SKM-1 (cell line): Measurements from ENCODE around the gene HEXIM2.
A peak's percentile ranks its signal among the peaks of the same experiment; 100 is the strongest.

ENCODE experiments used
- DNase-seq: peaks from one replicate; lab custom pipeline; 2025; ENCODE audit not compliant: unreplicated experiment; lab: John Stamatoyannopoulos, UW

Gene HEXIM2

DNA sequence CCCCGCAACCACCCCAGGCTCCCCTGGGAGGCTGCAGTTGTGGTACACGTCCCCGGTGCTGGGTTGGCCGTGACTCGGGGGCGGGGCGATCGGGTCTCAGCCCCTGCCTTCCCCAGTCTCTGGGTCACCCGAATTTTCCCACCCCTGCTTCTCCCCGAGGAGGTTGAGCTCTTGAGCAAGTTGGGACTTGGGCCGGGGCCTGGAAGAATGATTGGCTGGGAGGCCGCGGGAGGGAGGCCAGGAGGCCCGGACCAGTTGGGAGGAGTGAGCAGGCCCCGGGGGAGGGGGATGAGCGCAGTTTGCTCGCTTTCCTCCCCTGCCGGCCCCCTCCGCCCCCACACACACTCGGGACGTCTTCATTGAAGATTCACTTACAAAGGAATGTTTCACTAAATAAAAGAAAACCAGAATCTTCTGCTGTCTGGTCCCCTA, 17.9 kb upstream of the HEXIM2 start:
- DNase-seq: no peak

DNA sequence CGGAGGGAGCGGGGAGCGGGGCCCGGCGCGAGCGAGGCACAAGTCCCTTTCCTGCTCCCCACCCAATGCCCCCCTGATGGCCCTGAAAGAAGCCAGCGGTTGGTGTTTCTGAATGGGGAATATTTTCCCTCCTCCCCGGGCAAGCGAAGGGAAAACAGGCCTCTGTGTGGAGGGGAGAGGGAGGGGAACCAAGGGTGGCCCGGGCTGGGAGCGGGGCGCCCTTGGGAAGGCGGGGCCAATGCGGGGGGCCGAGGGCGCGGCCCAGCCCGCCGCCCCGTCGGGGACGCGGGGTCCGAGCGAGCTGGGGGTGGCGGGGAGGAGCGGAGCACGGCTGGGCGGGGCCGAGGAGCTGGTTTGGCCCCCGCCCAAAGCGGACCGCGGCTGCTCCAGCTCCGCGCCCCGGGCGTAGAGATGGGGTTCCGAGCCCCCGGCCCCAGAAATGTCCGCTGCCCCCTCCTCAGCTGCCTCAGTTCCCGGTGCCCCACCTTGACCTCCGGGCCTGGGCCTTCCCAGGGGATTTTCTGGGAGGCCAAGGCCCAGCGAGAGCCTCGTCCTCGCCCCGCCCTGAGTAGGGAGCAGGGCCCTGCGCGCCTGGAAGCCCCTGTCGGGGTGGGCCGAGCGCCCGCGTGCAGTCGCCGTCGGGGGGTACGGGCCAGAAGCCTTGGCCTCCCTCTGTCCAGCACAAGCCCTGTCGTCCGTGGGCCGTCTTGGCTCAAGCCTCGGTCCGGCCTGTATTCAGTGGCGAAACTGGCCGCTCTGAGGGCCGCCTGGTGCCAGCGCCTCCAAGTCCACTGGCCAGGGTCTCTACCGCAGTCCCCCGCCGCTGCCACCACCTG, 17.3 kb upstream of the HEXIM2 start:
- DNase-seq: no peak

DNA sequence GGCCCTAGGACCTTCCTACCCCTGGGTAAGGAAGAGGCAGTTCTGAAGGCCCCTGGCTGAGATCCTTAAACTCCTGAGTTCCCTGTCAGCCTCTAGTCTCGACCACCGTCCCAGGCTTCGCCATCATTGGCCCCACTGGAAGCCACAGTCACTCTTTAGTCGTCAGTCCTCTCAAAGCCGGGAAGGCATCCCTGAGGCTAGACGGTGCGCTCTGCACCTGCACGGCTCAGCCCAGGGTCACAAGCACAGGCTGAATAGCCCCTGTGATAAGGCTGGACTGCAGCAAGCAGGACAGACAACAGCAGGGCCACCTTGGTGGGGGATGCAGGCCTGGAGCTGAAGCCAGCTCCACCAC, 16.7 kb upstream of the HEXIM2 start:
- DNase-seq: no peak

DNA sequence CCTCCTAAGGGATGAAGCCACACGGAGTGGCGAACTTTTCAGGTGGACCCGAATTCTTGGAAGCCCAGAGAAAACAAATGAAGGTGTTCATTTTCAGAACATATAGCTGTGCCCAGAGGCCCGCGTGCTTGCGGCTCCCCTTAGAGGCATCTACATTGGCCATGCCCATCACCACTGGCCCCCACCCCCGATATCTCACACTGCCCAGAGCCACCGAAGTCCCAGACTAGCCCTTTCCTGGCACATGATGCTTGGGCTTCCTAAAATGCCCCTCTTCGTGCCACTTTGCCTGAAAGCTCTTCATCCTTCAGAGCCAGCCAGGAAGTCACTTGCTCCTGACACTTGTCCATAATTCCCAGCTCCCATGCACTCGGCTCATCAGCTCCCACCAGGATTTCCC, 15.5 kb upstream of the HEXIM2 start:
- DNase-seq: no peak

DNA sequence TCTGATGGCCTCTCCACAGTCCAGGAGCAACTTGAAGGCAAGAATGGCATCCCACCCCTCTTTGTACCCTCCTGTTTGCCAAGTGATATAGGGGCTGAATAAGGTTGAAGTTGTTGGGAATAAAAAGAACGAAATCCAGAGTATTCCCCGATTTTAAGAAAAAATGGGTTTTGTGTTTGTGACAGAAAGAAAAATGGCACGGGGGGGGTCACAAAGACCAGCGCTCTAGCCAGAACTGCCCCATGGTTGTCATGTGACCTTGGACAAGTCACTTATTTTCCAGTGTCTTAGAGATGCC, 15.1 kb upstream of the HEXIM2 start:
- no peak for DNase-seq

DNA sequence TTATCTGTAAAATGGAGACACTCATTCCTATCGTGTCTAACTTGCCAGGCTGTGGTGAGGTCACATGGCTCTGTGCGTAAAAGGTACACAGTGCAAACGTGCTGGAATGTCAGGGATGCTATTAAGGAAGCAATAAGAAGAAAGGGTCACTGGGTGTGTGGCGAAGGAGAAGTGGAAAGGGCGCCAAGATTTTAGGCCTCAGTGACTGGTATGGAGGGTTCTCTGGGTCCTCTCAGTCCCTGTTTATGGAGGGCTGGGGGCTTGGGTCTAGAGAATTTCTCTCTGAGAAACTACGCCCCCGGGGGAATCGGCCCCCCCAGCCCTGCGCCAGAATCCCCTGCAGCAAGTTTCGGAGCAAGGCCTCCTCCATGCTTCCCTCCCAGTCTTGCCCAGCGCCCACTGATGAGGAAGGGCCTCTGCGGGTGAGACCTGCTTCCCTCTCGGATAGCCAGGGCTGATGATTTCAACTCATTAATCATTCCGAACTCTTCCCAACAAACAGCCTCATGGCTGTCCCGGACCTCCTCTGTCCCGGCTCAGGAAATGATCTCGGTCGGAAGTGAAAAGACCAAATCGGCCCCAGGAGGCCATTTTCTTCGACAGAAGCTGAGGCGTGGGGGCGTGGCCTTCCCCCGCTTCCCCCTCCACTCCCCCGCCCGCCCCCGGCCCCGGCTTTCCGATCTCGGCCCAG, 14.6 kb upstream of the HEXIM2 start:
- no peak for DNase-seq

DNA sequence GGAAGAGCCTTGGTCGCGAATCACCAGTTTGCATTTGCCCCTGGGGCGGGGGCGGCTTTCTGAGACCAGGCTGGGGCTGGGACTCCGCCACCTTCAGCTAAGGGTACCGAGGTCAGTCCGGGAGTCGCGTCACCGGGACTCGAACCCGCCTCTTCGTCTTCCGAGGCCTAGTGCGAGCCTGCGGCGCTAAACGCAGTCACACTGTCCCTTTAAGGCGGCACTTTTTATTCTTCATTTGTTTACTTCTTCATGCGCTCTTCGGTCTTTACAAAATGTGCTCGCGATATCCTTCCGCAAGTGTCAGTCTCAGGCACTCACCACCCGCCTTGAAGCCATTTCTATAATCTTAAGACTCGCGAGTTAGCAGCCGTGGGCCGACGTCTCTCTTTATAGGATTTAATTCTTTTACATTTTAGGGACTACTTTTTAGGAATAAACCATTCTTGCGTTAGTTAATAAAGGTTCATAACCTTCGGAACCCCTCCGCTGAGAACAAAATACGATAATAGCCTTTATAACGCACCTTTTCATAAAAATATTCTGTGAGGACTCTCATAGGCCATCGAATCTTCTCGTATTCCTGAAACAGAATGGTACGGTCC, 14.0 kb upstream of the HEXIM2 start:
- DNase-seq: peak; percentile 89

DNA sequence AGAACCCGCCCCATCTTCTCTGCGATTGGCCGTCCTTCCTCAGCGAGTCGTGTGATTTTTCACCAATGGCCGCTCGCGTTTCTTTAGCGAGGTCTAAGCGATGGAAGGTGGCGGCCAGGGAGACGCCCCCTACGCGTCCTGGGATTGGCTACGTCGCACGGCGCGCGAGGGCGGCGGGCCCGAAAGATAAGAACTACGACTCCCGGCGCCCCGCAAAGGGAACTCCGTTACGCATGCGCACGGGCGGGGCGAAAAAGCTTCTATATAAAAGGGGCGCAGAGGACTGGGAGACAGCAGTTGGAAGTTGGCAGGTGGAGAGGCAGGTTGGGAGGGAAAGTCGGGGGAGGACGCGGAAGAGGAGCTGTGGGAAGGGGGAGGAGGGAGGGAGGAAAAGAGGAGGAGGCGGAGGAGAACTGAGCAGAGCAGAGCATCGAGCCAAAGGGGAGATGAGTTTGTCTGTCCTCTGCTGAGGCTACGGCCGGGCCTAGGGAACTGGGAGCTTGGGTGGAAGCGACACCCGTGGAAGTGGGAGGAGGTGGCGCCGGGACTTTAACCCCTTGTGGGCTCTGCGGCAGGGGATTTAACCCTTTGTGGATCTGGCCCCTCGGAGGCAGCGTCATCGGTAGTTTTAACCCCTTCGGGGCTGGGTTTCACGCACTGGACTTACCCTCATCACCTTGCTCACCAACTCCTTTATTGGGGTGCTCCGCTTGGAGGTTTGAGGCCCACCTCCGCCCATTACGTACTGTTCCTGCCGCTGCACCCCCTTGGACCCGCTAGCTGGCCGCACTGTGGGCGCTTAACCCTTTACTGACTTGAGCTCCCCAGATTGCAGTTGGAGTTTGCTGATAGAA, 13.3 kb upstream of the HEXIM2 start, which contains the start of gene HEXIM1:
Gene HEXIM1 (plus strand): TSS at position 293 of the 854 bp plus-strand sequence. CDS start 716 bp downstream, outside the sequence.
- DNase-seq: peak; percentile 99

DNA sequence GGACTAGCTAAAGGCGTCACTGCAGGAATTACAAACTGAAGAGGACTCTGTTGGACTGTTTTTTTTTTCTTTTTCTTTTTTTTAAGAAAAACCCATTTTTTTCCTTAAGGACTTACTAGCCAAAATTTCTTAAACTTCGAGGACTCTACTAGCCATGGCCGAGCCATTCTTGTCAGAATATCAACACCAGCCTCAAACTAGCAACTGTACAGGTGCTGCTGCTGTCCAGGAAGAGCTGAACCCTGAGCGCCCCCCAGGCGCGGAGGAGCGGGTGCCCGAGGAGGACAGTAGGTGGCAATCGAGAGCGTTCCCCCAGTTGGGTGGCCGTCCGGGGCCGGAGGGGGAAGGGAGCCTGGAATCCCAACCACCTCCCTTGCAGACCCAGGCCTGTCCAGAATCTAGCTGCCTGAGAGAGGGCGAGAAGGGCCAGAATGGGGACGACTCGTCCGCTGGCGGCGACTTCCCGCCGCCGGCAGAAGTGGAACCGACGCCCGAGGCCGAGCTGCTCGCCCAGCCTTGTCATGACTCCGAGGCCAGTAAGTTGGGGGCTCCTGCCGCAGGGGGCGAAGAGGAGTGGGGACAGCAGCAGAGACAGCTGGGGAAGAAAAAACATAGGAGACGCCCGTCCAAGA, 12.5 kb upstream of the HEXIM2 start:
- peak; percentile 37 for DNase-seq

DNA sequence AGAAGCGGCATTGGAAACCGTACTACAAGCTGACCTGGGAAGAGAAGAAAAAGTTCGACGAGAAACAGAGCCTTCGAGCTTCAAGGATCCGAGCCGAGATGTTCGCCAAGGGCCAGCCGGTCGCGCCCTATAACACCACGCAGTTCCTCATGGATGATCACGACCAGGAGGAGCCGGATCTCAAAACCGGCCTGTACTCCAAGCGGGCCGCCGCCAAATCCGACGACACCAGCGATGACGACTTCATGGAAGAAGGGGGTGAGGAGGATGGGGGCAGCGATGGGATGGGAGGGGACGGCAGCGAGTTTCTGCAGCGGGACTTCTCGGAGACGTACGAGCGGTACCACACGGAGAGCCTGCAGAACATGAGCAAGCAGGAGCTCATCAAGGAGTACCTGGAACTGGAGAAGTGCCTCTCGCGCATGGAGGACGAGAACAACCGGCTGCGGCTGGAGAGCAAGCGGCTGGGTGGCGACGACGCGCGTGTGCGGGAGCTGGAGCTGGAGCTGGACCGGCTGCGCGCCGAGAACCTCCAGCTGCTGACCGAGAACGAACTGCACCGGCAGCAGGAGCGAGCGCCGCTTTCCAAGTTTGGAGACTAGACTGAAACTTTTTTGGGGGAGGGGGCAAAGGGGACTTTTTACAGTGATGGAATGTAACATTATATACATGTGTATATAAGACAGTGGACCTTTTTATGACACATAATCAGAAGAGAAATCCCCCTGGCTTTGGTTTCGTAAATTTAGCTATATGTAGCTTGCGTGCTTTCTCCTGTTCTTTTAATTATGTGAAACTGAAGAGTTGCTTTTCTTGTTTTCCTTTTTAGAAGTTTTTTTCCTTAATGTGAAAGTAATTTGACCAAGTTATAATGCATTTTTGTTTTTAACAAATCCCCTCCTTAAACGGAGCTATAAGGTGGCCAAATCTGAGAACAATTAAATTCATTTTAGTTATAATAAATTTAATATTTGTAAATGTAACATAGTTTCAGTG, 11.7 kb upstream of the HEXIM2 start:
- no peak for DNase-seq

DNA sequence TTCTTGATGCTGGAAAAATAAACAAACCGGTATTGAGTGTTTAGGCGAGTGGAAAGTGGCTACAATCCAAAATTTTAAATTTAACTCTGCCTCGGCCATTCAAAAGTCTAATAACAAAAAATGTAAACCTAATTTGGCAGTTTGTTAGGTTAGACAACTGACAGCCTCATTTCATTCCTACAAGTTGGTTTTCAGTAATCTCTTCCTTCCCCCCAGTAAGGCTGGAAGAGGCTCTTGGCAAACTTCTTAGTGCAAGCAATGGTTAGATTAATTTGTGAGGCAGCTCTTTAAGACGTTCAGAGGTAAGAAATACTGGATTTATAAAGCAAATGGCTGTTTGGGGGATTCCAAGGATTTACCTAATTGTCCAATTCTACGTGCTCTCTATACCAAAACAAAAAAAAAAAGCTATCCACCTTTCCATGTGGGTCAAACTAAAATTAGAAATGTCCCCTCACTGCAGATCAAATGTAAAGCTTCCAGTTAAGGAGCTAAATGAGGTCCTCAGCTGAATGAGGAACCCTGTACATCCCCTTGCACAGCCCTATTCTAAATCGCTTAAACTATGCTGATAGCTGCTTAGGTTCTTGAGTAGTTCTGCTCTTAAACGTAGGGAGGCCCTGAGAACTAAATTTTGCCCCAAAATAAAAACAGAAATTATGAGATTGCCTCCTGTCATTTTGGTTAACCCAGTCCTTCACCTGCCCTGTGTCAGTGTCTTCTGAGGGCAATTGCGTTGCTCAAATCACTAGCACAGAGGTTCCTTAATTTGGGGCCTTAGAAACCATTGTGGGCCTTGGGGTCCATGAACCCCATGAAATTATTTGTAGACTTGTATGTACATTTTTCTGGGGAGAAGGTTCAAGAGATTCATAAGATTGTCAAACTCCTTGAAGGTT, 10.5 kb upstream of the HEXIM2 start:
- DNase-seq: no peak

DNA sequence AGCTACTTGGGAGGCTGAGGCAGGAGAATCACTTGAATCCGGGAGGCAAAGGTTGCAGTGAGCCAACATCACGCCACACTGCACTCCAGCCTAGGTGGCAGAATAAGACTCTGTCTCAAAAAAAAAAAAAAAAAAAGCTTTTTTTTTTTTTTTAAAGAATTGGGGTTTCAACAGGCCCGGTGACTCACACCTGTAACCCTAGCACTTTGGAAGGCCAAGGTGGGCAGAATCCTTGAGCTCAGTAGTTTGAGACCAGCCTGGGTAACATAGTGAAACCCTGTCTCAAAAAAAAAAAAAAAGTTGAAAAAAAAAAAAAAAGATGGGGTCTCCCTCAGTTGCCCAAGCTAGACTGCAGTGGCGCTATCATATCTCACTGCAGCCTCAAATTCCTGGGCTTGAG, 6.6 kb upstream of the HEXIM2 start:
- no peak for DNase-seq

DNA sequence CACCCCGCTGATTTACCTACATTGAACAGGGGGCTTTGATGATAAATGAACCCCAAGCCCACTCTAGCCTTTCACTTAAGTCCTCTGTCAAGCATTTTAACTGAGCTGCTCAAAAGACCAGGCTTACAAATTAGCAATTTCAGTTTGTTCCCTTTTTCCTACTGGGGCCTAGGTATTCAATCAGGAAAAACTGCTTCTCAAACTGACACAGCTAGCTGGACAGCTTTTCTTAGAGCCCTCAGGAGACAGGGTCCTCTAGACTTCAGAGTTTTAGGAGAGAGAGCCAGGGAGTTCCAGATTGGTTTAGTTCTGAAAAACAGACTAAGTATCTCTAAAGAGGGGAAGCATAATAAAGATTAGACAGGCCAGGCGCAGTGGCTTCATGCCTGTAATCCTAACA, 6.2 kb upstream of the HEXIM2 start:
- DNase-seq: no peak

DNA sequence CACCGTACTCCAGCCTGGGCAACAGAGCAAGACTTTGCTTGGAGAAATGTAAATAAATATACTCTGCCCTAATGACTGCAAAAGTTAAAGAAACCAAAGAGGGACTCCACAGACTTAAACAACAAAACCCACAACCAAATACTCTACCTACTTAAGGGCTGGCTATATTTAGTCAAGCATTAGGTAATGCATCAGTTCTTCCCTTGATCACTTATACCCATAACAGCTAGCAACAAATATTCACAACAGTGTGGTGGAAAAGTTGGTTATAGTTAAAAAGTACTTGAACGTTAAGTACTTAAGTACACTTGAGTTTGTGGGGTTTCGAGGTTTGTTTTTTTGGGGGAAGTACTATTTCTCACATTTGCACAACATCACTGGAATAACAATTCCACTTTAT, 5.4 kb upstream of the HEXIM2 start:
- no peak for DNase-seq

DNA sequence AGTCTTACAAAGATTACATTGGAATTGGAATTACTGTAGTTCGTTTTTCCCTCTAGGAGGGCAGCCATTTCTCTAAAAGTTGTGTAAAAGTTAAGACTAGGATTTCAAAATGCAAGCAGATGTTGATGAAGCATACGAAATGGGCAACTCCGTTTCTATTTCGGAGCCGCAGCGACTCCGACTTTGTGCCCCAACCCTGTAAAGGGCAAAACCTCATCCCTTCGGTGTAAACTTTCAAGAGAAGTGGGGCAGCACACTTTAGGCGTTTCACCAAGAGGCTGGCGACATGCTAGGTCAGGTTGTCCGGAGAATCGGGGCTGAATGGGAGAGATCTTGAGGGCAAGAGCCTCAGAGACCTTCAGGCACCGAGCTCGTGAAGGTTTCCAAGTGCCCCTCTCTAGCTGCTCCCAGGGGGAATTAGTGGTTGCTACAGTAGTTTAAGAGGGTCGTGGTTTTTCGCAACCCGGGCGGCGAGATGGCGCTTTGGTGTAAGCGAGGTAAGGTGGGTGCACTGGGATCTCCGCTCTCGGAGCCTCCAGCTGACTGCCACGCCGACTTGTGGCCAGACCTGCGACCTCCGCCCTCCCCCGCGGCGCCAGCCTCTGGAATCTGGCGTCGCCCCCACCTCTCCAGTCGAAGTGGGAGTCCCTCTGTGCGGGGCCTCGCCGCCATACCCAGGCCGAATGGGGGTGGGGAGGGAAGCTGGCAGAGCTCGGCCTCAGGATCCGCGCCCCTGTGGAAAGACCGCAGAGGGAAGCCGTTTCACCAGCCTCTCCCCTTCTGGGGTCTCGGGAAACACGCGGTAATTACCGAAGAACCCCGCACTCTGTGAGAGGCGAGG, 1.0 kb upstream of the HEXIM2 start:
- no peak for DNase-seq

DNA sequence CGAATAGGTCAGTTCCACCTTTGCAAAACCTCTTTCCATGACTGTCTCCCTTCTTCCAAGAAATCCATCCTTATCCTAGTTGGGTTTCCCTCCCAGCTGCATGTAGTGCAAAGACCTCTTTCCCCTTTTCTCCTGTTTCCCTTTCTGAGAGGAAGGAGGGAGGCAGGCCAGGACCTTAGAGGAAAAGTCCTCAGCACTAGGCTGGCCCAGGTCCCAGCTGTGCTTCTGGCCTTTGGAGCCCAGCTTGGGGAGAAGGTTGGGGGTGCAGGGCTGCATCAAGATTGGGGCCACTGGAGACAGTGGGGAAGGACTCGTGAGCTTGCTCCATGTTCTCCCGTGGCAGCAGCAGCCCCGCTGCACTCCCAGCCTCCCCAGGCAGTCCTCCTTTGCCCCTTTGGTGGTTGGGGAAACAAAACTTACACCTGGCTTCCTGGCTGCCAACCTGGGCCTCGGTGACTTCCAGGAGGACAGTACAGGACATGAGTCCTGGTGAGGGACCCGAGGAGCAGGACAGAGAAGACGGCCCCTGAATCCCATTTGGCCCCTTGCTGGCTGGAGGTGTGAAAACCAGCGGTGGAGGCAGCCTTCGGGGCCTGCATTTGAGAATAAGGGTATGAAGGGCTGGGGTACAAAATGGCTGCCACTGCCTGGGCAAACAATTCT, 481 bp downstream of the HEXIM2 start:
- DNase-seq: no peak

DNA sequence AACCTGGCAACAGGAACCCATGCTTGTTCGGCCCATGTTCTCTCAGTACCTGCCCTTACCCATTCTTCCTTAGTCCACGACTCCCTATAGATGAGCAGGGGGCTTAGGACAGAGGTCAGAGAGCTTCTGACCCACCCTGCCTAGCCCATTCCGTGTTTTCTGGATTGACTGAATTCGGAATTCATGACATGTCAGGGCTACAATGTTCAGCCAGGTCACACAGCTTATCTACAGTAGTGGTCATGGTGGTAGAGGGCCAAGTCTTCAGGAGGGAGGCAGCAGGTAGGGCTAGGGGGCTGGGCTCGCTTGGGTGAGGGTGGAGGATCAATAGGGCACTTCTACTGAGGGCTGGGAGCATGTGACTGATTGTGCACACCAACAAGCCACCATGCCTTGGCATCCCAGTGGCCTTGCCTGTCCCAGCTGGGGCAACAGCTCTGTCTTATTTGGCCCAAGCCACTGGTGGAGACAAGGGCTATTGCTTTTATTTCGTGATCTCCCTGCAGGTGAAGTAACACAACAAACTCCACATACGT, 3.1 kb downstream of the HEXIM2 start:
- no peak for DNase-seq
